ENCODE results near the gene POTEH.
"Not testable (repeated sequence)": the region's sequence is repeated elsewhere in the genome, so short reads cannot be mapped to it uniquely, and the experiment has no call there.

DNA sequence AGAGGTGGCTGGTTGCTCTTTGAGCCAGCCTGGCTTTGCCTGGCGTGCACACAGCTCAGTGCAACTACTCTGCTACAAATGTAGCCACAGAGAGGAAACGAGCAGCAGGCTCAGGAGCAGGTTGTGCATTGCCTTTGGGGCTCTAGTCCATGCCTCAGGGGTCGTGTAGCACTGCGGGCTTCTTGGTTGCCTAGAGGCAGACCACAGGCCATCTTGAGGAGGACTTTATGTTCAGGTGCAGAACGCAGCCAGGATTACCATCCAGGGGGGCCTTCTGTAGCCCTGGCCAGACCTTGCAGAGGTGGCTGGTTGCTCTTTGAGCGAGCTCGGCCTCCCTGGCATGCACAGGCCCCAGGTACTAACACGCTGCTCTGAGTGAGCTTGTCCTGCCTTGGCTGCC, 41.2 kb downstream of the POTEH start:
- TF ChIP-seq CTCF, POLR2A (IDR thresholded peaks at IDR 0.05): not testable (repeated sequence)
